ENCODE data around the gene GSPT1. TPM values are rescaled to one million over a fixed set of nuclear protein-coding genes. Genes with fewer than 3 reads are reported as not detected.

GSPT1 gene
- total RNA-seq, 1 experiment from 2014 or later = 136 TPM

DNA sequence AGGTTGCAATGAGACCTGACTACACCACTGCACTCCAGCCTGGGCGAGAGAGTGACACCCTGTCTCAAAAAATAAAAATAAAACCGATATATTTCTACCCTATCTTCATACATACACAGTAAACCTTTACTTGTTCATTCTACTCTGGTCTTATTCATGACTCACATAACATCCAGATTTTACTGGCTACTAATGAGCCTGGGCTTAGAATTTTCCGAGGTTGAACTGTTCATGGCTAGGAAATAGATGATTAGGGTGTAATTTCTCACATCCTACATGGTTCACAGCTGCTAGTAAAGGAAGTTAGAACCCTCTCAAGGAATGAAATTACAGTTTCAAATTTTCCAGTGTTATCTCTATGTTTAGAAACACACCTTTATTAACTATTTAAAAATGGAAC is 14.7 kb downstream of the GSPT1 start:
- no peaks in the 10 kb centered on the region for H3K36me3 ChIP-seq (ENCODE audit: control insufficient read depth, insufficient read depth, low read length)
- no peaks in the 10 kb centered on the region for H3K27me3 Mint-ChIP-seq (ENCODE audit: insufficient read depth, unreplicated experiment)
- DNase-seq = no peak
- ChIA-PET POLR2A (no interaction called here), CTCF (no interaction called here)
- intact Hi-C loops (cut with micrococcal nuclease; ENCODE audit: unreplicated experiment) = no loop called here
- no peaks in the 10 kb centered on the region for H3K27me3 ChIP-seq (replicated peaks; ENCODE audit: control insufficient read depth, insufficient read depth, low read length)
- BruUV-seq (replicated peaks) = no TSS peak
- no peaks in the 10 kb centered on the region for H3K4me1 Mint-ChIP-seq (ENCODE audit: low read depth, unreplicated experiment)
- peaks cover 54% of the 10 kb centered on the region for H3K36me3 Mint-ChIP-seq (ENCODE audit: insufficient read depth, unreplicated experiment)
- no peaks in the 10 kb centered on the region for H3K9me3 Mint-ChIP-seq (ENCODE audit: unreplicated experiment)
- no peaks in the 10 kb centered on the region for H3K4me1 ChIP-seq
- no peaks in the 10 kb centered on the region for H3K9me3 ChIP-seq
- TF ChIP-seq CTCF (IDR thresholded peaks at IDR 0.05; ENCODE audit: insufficient read depth in 1 of 2, low read depth in 1 of 2, low read length in 1 of 2, severe bottlenecking in 1 of 2, unreplicated experiment in 1 of 2) = no peak
- no peak overlapping the region for H3K27ac Mint-ChIP-seq (ENCODE audit: unreplicated experiment)
- no peak overlapping the region for H3K4me3 Mint-ChIP-seq (ENCODE audit: unreplicated experiment)
- H3K4me3 ChIP-seq (ENCODE audit: low read depth, low read length) = no peak overlapping the region

GRCh38 chr16:11896486-11897176 is 19.1 kb downstream of the GSPT1 start:
- Histone ChIP-seq H3K4me1 (no peaks in the 10 kb centered on the region), H3K9me3 (no peaks in the 10 kb centered on the region), H3K4me3 (ENCODE audit: low read depth, low read length) (no peak overlapping the region), H3K36me3 (ENCODE audit: control insufficient read depth, insufficient read depth, low read length) (peaks cover 1% of the 10 kb centered on the region; the same call in 1 of the 2 replicates), H3K27me3 (replicated peaks; ENCODE audit: control insufficient read depth, insufficient read depth, low read length) (no peaks in the 10 kb centered on the region)
- DNase-seq = no peak
- TF ChIP-seq CTCF (IDR thresholded peaks at IDR 0.05; ENCODE audit: insufficient read depth in 1 of 2, low read depth in 1 of 2, low read length in 1 of 2, severe bottlenecking in 1 of 2, unreplicated experiment in 1 of 2) = no peak
- no peaks in the 10 kb centered on the region for H3K4me1 Mint-ChIP-seq (ENCODE audit: low read depth, unreplicated experiment)
- H3K36me3 Mint-ChIP-seq (ENCODE audit: insufficient read depth, unreplicated experiment) = peaks cover 62% of the 10 kb centered on the region
- ChIA-PET CTCF (no interaction called here), POLR2A (no interaction called here)
- no peaks in the 10 kb centered on the region for H3K9me3 Mint-ChIP-seq (ENCODE audit: unreplicated experiment)
- no TSS peak for BruUV-seq (replicated peaks)
- no peak overlapping the region for H3K4me3 Mint-ChIP-seq (ENCODE audit: unreplicated experiment)
- no peaks in the 10 kb centered on the region for H3K27me3 Mint-ChIP-seq (ENCODE audit: insufficient read depth, unreplicated experiment)
- no peak overlapping the region for H3K27ac Mint-ChIP-seq (ENCODE audit: unreplicated experiment)
- intact Hi-C loops (cut with micrococcal nuclease; ENCODE audit: unreplicated experiment) = no loop called here

GRCh38 chr16:11893571-11893970 is 22.2 kb downstream of the GSPT1 start:
- Histone ChIP-seq H3K27me3 (replicated peaks; ENCODE audit: control insufficient read depth, insufficient read depth, low read length) (no peaks in the 10 kb centered on the region), H3K4me1 (no peaks in the 10 kb centered on the region), H3K36me3 (ENCODE audit: control insufficient read depth, insufficient read depth, low read length) (peaks cover 1% of the 10 kb centered on the region; the same call in 1 of the 2 replicates), H3K4me3 (ENCODE audit: low read depth, low read length) (no peak overlapping the region), H3K9me3 (no peaks in the 10 kb centered on the region)
- TF ChIP-seq CTCF (IDR thresholded peaks at IDR 0.05; ENCODE audit: insufficient read depth in 1 of 2, low read depth in 1 of 2, low read length in 1 of 2, severe bottlenecking in 1 of 2, unreplicated experiment in 1 of 2) = no peak
- Mint-ChIP-seq H3K4me3 (ENCODE audit: unreplicated experiment) (no peak overlapping the region), H3K27me3 (ENCODE audit: insufficient read depth, unreplicated experiment) (no peaks in the 10 kb centered on the region), H3K36me3 (ENCODE audit: insufficient read depth, unreplicated experiment) (peaks cover 61% of the 10 kb centered on the region), H3K4me1 (ENCODE audit: low read depth, unreplicated experiment) (no peaks in the 10 kb centered on the region), H3K27ac (ENCODE audit: unreplicated experiment) (no peak overlapping the region), H3K9me3 (ENCODE audit: unreplicated experiment) (no peaks in the 10 kb centered on the region)
- no TSS peak for BruUV-seq (replicated peaks)
- CTCF ChIA-PET = no interaction called here
- POLR2A ChIA-PET = no interaction called here
- intact Hi-C loops (cut with micrococcal nuclease; ENCODE audit: unreplicated experiment) = no loop called here
- DNase-seq = no peak

All from Caco-2 (cell line).